ENCODE data around the gene PTGER2. TPM values are rescaled to one million over a fixed set of nuclear protein-coding genes. Genes with fewer than 3 reads are reported as not detected.

The PTGER2 gene
- polyA plus RNA-seq, 1 donor from 2014 or later, result not detected

GRCh38 chr14:52325630-52326029 lies 11.5 kb downstream of the PTGER2 start:
- H3K4me2 ChIP-seq (ENCODE audit: low read length), result no peak overlapping the region
- H3K9me3 ChIP-seq (ENCODE audit: low read length), result no peaks in the 10 kb centered on the region
- no peak overlapping the region for H3K27ac ChIP-seq (ENCODE audit: low read length)
- no peak overlapping the region for H2AFZ ChIP-seq (ENCODE audit: low read depth, low read length)
- no peaks in the 10 kb centered on the region for H3K27me3 ChIP-seq (ENCODE audit: insufficient read depth, low read depth, low read length)
- no peak for TF ChIP-seq EZH2 (IDR thresholded peaks at IDR 0.05; ENCODE audit: borderline replicate concordance, insufficient read depth, low read length, poor library complexity, severe bottlenecking)
- TF ChIP-seq POLR2AphosphoS5 (IDR thresholded peaks at IDR 0.05), result no peak
- no peak for TF ChIP-seq EP300 (conservative IDR thresholded peaks at IDR 0.05; ENCODE audit: poor library complexity, severe bottlenecking)
- no peak for TF ChIP-seq SMC3 (conservative IDR thresholded peaks at IDR 0.05; ENCODE audit: poor library complexity)
- TF ChIP-seq CTCF (IDR thresholded peaks at IDR 0.05; ENCODE audit: poor library complexity, severe bottlenecking), result no peak
- TF ChIP-seq RAD21 (conservative IDR thresholded peaks at IDR 0.05), result no peak
- no peak for TF ChIP-seq TAF1 (IDR thresholded peaks at IDR 0.05; ENCODE audit: low read depth)
- no peak for TF ChIP-seq REST (IDR thresholded peaks at IDR 0.05; ENCODE audit: borderline replicate concordance)
- no peak for TF ChIP-seq MXI1 (conservative IDR thresholded peaks at IDR 0.05; ENCODE audit: poor library complexity, severe bottlenecking)
- no peaks in the 10 kb centered on the region for H3K79me2 ChIP-seq (replicated peaks; ENCODE audit: insufficient read depth, low read length)
- H3K4me3 ChIP-seq (ENCODE audit: low read length), result no peak overlapping the region
- no peaks in the 10 kb centered on the region for H4K20me1 ChIP-seq (ENCODE audit: insufficient read depth)
- H3F3A ChIP-seq (ENCODE audit: insufficient read depth, low read length, poor library complexity, severe bottlenecking), result no peaks in the 10 kb centered on the region
- H3K9ac ChIP-seq (ENCODE audit: low read length), result no peak overlapping the region
- H3K36me3 ChIP-seq (ENCODE audit: insufficient read depth, low read length), result no peaks in the 10 kb centered on the region
- no peaks in the 10 kb centered on the region for H3K9me2 ChIP-seq (ENCODE audit: insufficient read depth, low read length)

GRCh38 chr14:52327374-52328226 lies 13.5 kb downstream of the PTGER2 start:
- Histone ChIP-seq H3K9me2 (ENCODE audit: insufficient read depth, low read length) (no peaks in the 10 kb centered on the region), H3K9ac (ENCODE audit: low read length) (no peak overlapping the region), H2AFZ (ENCODE audit: low read depth, low read length) (no peak overlapping the region), H4K20me1 (ENCODE audit: insufficient read depth) (no peaks in the 10 kb centered on the region), H3K27me3 (ENCODE audit: insufficient read depth, low read depth, low read length) (no peaks in the 10 kb centered on the region), H3K27ac (ENCODE audit: low read length) (no peak overlapping the region), H3K4me2 (ENCODE audit: low read length) (no peak overlapping the region), H3F3A (ENCODE audit: insufficient read depth, low read length, poor library complexity, severe bottlenecking) (no peaks in the 10 kb centered on the region), H3K36me3 (ENCODE audit: insufficient read depth, low read length) (no peaks in the 10 kb centered on the region), H3K79me2 (replicated peaks; ENCODE audit: insufficient read depth, low read length) (no peaks in the 10 kb centered on the region), H3K9me3 (ENCODE audit: low read length) (no peaks in the 10 kb centered on the region), H3K4me3 (ENCODE audit: low read length) (no peak overlapping the region)
- no peak for TF ChIP-seq TAF1 (IDR thresholded peaks at IDR 0.05; ENCODE audit: low read depth)
- no peak for TF ChIP-seq CTCF (IDR thresholded peaks at IDR 0.05; ENCODE audit: poor library complexity, severe bottlenecking)
- no peak for TF ChIP-seq SMC3 (conservative IDR thresholded peaks at IDR 0.05; ENCODE audit: poor library complexity)
- TF ChIP-seq REST (IDR thresholded peaks at IDR 0.05; ENCODE audit: borderline replicate concordance), result no peak
- no peak for TF ChIP-seq MXI1 (conservative IDR thresholded peaks at IDR 0.05; ENCODE audit: poor library complexity, severe bottlenecking)
- TF ChIP-seq EZH2 (IDR thresholded peaks at IDR 0.05; ENCODE audit: borderline replicate concordance, insufficient read depth, low read length, poor library complexity, severe bottlenecking), result no peak
- no peak for TF ChIP-seq POLR2AphosphoS5 (IDR thresholded peaks at IDR 0.05)
- no peak for TF ChIP-seq RAD21 (conservative IDR thresholded peaks at IDR 0.05)
- no peak for TF ChIP-seq EP300 (conservative IDR thresholded peaks at IDR 0.05; ENCODE audit: poor library complexity, severe bottlenecking)

All from neural cell (in vitro differentiated cells).